Neuron (in vitro differentiated cells): ENCODE results near the gene CD5L.

Experiments
- H2AFZ ChIP-seq: one replicate; pipeline ENCODE4 v1.6.1; 2013; ENCODE audit warnings: low read depth, mild to moderate bottlenecking, inconsistent platforms, low read length, moderate library complexity
- H3K27me3 ChIP-seq: one replicate; pipeline ENCODE4 v1.6.1; 2013; ENCODE audit warnings: low read length; ENCODE audit not compliant: insufficient read depth
- H3K36me3 ChIP-seq: one replicate; pipeline ENCODE4 v1.6.1; 2013; ENCODE audit warnings: low read length; ENCODE audit not compliant: insufficient read depth
- H3K4me1 ChIP-seq: one replicate; pipeline ENCODE4 v1.6.1; 2013; ENCODE audit warnings: low read length; ENCODE audit not compliant: insufficient read depth
- H3K4me3 ChIP-seq: 2 replicates; pipeline ENCODE4 v1.5.1; 2013; ENCODE audit warnings: mild to moderate bottlenecking, low read length, moderate library complexity
- H3K9me3 ChIP-seq: one replicate; pipeline ENCODE4 v1.6.1; 2013; ENCODE audit warnings: low read length

CD5L gene

GRCh38 chr1:157841708-157842107 is at the start of gene CD5L:
Gene CD5L, minus strand, starts transcription at chr1:157841808. Its CDS starts 107 bp downstream, at chr1:157841701.
- no peaks in the 10 kb centered on the region for H3K27me3 ChIP-seq
- no peak within 1 kb of the TSS for H2AFZ ChIP-seq
- H3K4me1 ChIP-seq: no peaks in the 10 kb centered on the region

GRCh38 chr1:157882580-157882979 is 41.0 kb upstream of the CD5L start:
- Histone ChIP-seq H3K9me3 (no peaks in the 10 kb centered on the region), H3K4me1 (no peaks in the 10 kb centered on the region), H3K27me3 (no peaks in the 10 kb centered on the region), H3K36me3 (no peaks in the 10 kb centered on the region), H3K4me3 (no peak overlapping the region), H2AFZ (no peak overlapping the region)

More at GRCh38 chr1:157841708-157842107, at the start of gene CD5L:
- H3K9me3 ChIP-seq: no peaks in the 10 kb centered on the region
- H3K36me3 ChIP-seq: no peaks in the 10 kb centered on the region
- H3K4me3 ChIP-seq: no peak within 1 kb of the TSS

- H3K27me3 ChIP-seq: no peaks in the 10 kb centered on the region
- no peaks in the 10 kb centered on the region for H3K36me3 ChIP-seq
- H3K9me3 ChIP-seq: no peaks in the 10 kb centered on the region
- no peaks in the 10 kb centered on the region for H3K4me1 ChIP-seq
- H3K4me3 ChIP-seq: no peak overlapping the region
- H2AFZ ChIP-seq: no peak overlapping the region
These were observed 39.0 kb upstream of the CD5L start for GRCh38 chr1:157880621-157881020.

DNA sequence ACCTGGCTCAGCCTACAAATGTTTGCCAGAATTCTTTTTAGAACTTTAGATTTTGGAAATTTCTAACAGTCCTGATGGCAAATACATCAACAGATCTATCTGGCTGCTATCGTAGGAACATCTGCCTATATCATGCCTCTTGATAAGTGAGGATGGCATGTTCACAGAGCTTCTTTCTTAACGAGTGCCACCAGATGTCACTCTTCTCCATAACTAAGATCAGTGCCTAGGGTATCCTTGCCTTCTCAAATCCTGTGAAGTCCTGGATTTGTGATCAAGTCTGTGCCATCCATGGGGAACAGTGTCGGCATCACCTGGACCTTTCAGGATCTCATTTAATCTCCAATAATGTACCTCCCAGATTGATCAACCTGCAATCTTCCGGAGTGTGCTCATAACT is 36.5 kb upstream of the CD5L start:
- Histone ChIP-seq H2AFZ (no peak overlapping the region), H3K27me3 (no peaks in the 10 kb centered on the region), H3K36me3 (no peaks in the 10 kb centered on the region), H3K4me1 (no peaks in the 10 kb centered on the region), H3K4me3 (no peak overlapping the region), H3K9me3 (no peaks in the 10 kb centered on the region)

DNA sequence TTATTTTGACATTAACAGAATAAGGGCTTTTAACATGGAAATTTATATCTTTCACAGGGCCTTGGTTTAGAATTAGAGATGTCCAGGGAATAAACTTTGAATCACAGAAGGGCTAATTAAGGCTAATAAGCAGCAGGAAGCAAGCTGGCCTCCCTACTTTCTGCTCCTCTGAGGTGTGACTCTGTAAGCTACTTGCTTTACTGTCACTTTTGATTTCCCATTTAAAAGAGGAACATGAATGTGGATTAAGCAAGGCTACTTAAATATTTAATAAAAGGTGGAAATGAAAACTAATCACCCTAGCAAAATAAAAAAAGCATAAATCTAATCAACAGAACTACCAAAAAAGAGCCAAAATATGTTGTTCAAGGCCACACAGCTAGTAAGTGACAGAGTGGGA is 28.9 kb upstream of the CD5L start:
- no peaks in the 10 kb centered on the region for H3K36me3 ChIP-seq
- H3K4me1 ChIP-seq: no peaks in the 10 kb centered on the region
- no peaks in the 10 kb centered on the region for H3K9me3 ChIP-seq
- no peaks in the 10 kb centered on the region for H3K27me3 ChIP-seq
- H3K4me3 ChIP-seq: no peak overlapping the region
- H2AFZ ChIP-seq: no peak overlapping the region

- Histone ChIP-seq H3K4me3 (no peak overlapping the region), H3K27me3 (no peaks in the 10 kb centered on the region), H3K9me3 (no peaks in the 10 kb centered on the region), H3K4me1 (no peaks in the 10 kb centered on the region), H2AFZ (no peak overlapping the region), H3K36me3 (no peaks in the 10 kb centered on the region)
These were observed 27.0 kb upstream of the CD5L start for GRCh38 chr1:157868654-157869053.

- Histone ChIP-seq H2AFZ (no peak overlapping the region), H3K4me1 (no peaks in the 10 kb centered on the region), H3K36me3 (no peaks in the 10 kb centered on the region), H3K27me3 (no peaks in the 10 kb centered on the region), H3K4me3 (no peak overlapping the region), H3K9me3 (no peaks in the 10 kb centered on the region)
These were observed 20.8 kb upstream of the CD5L start for GRCh38 chr1:157862114-157863070.

GRCh38 chr1:157856538-157856937 is 14.9 kb upstream of the CD5L start:
- H3K9me3 ChIP-seq: no peaks in the 10 kb centered on the region
- no peak overlapping the region for H3K4me3 ChIP-seq
- H3K36me3 ChIP-seq: no peaks in the 10 kb centered on the region
- no peaks in the 10 kb centered on the region for H3K4me1 ChIP-seq
- H2AFZ ChIP-seq: no peak overlapping the region
- no peaks in the 10 kb centered on the region for H3K27me3 ChIP-seq

- Histone ChIP-seq H3K27me3 (no peaks in the 10 kb centered on the region), H3K4me3 (no peak overlapping the region), H2AFZ (no peak overlapping the region), H3K36me3 (no peaks in the 10 kb centered on the region), H3K9me3 (no peaks in the 10 kb centered on the region), H3K4me1 (no peaks in the 10 kb centered on the region)
These were observed 10.9 kb upstream of the CD5L start for GRCh38 chr1:157852476-157852875.

GRCh38 chr1:157849229-157849875 is 7.7 kb upstream of the CD5L start:
- Histone ChIP-seq H3K4me1 (no peaks in the 10 kb centered on the region), H3K27me3 (no peaks in the 10 kb centered on the region), H3K36me3 (no peaks in the 10 kb centered on the region), H3K9me3 (no peaks in the 10 kb centered on the region), H3K4me3 (no peak overlapping the region), H2AFZ (no peak overlapping the region)

DNA sequence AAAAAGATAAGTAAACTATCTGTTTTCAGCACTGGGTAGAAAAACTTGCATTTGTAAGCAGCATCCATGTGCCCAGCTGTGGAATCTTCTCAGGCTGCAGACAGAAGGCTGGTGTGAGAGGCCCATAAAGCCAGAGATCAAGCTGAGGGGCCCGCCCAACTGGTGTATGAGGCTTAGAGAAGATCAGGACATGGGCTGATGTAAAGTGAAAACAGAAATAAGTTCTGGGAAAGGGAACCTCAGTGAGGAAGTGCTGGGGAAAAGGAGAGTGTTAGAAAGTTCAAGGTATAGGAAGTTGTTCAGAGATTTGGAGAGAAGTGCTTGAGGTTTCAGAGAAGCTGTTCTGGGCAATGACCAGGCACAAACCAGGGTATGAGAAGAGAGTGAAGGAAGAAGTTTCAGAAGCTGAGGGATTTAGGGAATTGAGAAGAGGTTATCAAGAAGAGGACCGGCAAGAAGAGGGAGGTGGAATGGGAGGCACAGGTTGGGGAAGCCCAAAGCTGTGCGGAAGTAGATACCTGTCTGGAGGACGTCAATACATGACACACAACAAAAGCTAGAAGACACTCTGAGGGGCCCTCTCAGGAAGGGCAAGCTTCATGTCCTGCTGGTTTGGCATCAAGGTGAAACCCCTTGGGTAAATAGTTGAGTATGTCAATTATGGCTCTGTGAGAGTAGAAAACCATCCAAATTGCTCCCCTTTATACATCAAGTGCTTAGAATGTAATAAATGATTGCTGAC is 2.7 kb upstream of the CD5L start:
- Histone ChIP-seq H3K36me3 (no peaks in the 10 kb centered on the region), H3K27me3 (no peaks in the 10 kb centered on the region), H2AFZ (no peak overlapping the region), H3K9me3 (no peaks in the 10 kb centered on the region), H3K4me1 (no peaks in the 10 kb centered on the region), H3K4me3 (no peak overlapping the region)

GRCh38 chr1:157842939-157843338 is 1.3 kb upstream of the CD5L start:
- H3K9me3 ChIP-seq: no peaks in the 10 kb centered on the region
- H3K4me3 ChIP-seq: no peak overlapping the region
- H2AFZ ChIP-seq: no peak overlapping the region
- H3K4me1 ChIP-seq: no peaks in the 10 kb centered on the region
- H3K27me3 ChIP-seq: no peaks in the 10 kb centered on the region
- H3K36me3 ChIP-seq: no peaks in the 10 kb centered on the region

GRCh38 chr1:157838966-157839365 is 2.6 kb downstream of the CD5L start:
- no peaks in the 10 kb centered on the region for H3K4me1 ChIP-seq
- no peak overlapping the region for H3K4me3 ChIP-seq
- no peaks in the 10 kb centered on the region for H3K9me3 ChIP-seq
- no peaks in the 10 kb centered on the region for H3K36me3 ChIP-seq
- H2AFZ ChIP-seq: no peak overlapping the region
- H3K27me3 ChIP-seq: no peaks in the 10 kb centered on the region
